T-helper 1 cell treated with Interleukin-12 subunit alpha and Interleukin-12 subunit beta and Interleukin-4 antibody, amounts not matched to agents 30 ng/mL and 1 ng/mL, for 36 hours (primary cell): Measurements from ENCODE around the gene FBXO40. TPM values are rescaled to one million over a fixed set of nuclear protein-coding genes. Genes with fewer than 3 reads are reported as not detected.
"Not testable (repeated sequence)": the region's sequence is repeated elsewhere in the genome, so short reads cannot be mapped to it uniquely, and the experiment has no call there.

ENCODE experiments used
- intact Hi-C: fragments of 100-400 bp; cut with micrococcal nuclease; formaldehyde crosslinking; loops from one replicate; pipeline ENCODE4 v1.15.1; 2024
- total RNA-seq: library from RNA; stranded (reverse); gene quantifications from 2 replicates; pipeline ENCODE4 v1.2.3, GENCODE V29; 2022

Gene FBXO40
- total RNA-seq, result not detected in 2 replicates

DNA sequence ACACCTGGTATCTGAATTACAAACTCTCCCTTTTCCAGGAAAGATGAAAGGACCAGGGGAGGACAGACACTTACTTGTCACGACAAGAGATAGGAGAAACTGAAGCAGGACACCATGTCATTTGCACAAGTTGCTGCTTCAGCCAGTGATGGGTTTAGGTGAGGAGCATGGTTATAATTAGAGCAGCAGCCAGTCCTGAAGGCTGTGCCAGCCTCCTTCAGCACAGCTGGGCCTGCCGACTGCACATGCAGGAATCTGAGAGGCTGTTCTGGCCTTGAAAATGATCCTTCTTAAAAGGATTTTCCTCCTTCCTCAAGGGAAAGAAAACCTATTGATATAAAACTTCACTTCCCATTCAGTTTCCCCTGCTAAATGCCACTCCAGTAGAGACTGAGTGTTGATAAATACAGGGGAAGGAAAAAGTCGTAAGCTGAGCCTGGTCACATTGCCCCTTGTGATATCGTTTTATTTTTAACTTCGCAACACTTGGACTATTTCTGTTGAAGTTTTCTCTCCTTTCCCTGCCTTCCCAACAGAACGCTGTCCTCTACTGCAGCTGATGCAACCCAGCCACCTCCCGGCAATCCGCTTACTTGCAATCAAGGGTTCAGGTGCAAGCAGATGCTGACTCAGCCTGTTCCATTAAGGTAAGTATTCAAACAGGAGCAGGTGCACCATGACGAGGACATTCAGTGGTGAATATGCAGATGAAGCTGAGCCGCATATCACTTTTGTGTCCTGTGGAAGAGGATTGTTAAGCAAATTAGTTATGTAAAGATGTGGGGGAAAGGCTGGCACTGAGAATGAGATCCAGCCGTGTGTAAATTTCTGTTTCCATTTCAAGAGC is at the start of gene FBXO40:
Gene FBXO40 (plus strand): TSS at position 524 of the 847 bp plus-strand sequence. CDS start 27,197 bp downstream, outside the sequence.
- intact Hi-C loops, result no loop called here

GRCh38 chr3:121545049-121545573 is 48.1 kb upstream of the FBXO40 start:
- intact Hi-C loops, result loop anchor here (2.0 to 10.0 kb wide), 2 partner anchors 986 to 1200 kb away; partner anchors contain the start of gene LRRC58

- intact Hi-C loops, result loop anchor here (1.0 to 10.0 kb wide), 26 partner anchors 114 to 1943 kb away; partner anchors contain the start of genes DTX3L, EAF2, FAM162A and GOLGB1
Measured at GRCh38 chr3:121545574-121546455, 47.4 kb upstream of the FBXO40 start, which contains the start of gene POLQ. Gene POLQ (minus strand): TSS chr3:121545988. CDS start chr3:121545877, 111 bp downstream.

GRCh38 chr3:121552379-121552778 is 40.8 kb upstream of the FBXO40 start:
- intact Hi-C loops, result no loop called here

- intact Hi-C loops, result no loop called here
Measured at GRCh38 chr3:121552797-121553196, 40.4 kb upstream of the FBXO40 start.

GRCh38 chr3:121557426-121557934 is 35.7 kb upstream of the FBXO40 start:
- intact Hi-C loops, result no loop called here

- intact Hi-C loops, result no loop called here
Measured at GRCh38 chr3:121562148-121562547, 31.0 kb upstream of the FBXO40 start.

GRCh38 chr3:121566773-121567172 is 26.4 kb upstream of the FBXO40 start:
- intact Hi-C loops, result no loop called here

DNA sequence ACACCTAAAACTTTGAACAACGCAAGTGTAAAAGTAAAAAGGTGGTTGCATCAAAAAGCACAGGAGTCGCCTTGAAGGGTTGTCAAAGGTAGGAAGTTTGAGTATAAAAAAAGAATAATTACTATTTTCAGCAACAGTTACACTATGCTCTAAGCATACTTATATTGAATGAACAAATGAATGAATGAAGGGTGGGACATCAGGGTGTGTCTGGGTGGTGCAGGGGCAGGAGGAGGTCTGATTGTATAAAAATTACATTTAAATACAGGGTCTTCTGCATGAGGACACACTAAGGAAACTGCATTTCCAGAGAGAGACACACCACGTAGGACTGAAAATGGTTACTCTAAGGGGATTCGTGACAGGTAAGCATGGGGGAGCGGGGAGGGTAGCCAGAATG is 25.5 kb upstream of the FBXO40 start, which contains the start of gene ARGFX:
Gene ARGFX (plus strand): TSS at position 301 of the 400 bp plus-strand sequence. CDS start 2,765 bp downstream, outside the sequence.
- intact Hi-C loops, result no loop called here

- intact Hi-C loops, result no loop called here
Measured at GRCh38 chr3:121574449-121574848, 18.7 kb upstream of the FBXO40 start.

GRCh38 chr3:121581691-121582090 is 11.5 kb upstream of the FBXO40 start:
- intact Hi-C loops, result no loop called here

DNA sequence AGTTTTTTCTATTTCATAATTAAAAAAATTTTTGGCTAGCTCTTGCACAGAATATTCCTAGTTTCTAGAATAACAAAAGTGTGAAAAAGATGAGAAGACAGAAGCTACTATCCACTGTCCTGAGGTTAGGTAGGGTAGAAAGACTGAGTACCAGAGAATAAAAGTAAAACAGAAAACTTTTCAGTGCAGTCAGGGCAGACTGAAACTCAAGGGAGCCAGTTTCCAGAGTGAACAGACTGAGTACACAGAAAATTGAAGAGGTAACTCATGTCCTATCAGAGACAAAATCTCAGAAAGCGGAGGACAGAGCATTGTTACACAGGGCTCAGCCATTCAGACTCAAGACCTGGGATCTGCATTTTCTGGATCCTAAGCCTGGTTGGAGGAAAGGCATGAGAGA is 8.8 kb upstream of the FBXO40 start:
- intact Hi-C loops, result no loop called here

GRCh38 chr3:121593806-121594205 is 627 bp downstream of the FBXO40 start:
- intact Hi-C loops, result not testable (repeated sequence)

GRCh38 chr3:121594850-121595249 is 1.7 kb downstream of the FBXO40 start:
- intact Hi-C loops, result no loop called here

GRCh38 chr3:121595765-121596406 is 2.7 kb downstream of the FBXO40 start:
- intact Hi-C loops, result no loop called here

DNA sequence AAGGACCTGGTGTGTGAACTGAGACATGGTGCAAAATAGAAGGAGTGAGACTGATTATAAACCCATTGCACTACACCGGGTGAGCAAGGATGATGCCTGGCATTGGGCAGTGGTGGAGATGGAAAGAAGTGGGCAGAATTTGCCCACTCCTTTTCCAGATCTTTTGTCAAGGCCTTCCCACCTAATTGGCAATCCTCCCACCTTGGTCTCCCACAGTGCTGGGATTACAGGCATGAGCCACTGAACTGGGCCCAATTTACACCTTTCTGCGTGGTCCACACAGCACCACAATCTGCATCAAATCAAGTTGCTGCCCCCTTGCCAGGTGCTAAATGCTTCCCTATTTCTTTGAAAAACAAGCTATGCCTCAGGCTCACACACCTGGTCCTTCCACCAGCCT is 5.4 kb downstream of the FBXO40 start:
- intact Hi-C loops, result no loop called here

DNA sequence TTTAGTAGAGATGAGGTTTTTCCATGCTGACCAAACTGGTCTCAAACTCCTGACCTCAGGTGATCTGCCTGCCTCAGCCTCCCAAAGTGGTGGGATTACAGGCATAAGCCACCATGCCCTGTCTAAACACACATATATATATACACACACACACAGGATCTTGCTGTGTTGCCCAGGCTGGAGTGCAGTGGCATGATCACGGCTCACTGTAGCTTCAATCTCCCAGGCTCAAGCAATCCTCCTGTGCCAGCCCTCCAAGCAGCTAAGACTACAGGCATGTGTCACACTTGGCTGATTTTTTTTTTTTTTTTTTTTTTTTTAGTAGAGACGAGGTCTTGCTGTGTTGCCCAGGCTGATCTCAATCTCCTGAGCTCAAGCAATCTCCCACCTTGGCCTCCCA is 6.7 kb downstream of the FBXO40 start:
- intact Hi-C loops, result not testable (repeated sequence)

DNA sequence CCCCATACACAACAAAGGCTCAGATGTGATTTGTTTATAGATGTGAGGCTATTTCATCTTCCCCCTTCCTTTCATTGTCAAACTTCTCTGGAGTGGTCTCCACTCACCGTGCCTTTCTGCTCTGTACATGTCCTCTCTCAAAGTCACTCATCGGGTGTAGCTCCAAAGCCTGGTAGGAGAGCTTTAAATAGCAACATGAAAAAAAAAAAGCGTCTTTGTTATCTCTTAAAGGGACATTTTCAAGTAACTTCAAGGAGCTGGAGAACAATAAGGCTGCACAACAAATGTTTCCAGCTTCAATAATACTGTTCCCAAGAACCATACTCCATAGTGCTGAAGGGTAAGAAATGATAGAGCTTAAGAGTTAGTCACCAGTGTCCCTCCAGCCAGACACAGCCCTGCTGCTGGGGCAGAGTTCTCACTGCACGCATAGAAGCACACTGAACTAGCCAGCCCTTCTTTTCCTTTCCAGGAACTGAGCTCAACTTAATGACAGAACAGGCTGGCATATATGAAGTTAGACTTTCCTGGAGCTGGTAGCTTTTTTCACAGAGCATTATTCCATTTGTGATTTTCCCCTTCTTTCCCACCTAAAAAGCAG is 8.1 kb downstream of the FBXO40 start:
- intact Hi-C loops, result no loop called here

- intact Hi-C loops, result no loop called here
Measured at GRCh38 chr3:121604759-121605158, 11.6 kb downstream of the FBXO40 start.

DNA sequence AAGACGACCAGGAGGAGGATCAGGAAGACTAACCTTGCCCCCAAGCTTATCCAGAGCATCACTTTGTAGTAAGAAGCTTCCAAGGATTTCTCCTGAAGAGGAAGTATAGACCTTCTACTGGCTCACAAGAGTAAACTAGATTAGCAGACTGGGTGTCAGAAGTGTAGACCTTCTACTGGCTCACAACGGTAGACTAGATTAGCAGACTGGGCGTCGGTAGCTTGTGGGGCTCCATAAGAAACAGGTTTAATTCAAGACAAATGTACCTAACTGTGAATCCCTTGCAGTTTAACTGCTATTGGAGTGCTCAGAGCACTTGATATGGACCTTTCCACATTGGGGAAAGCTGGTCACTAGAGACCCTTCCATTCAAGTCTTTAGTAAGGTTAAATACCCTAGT is 12.9 kb downstream of the FBXO40 start:
- intact Hi-C loops, result no loop called here
